GM12891 (cell line): ENCODE data around the gene OPRD1.

ENCODE experiments used
- PAX5 ChIP-seq: IDR thresholded peaks from 2 replicates; pipeline ENCODE4 v1.6.1; 2011; ENCODE audit warnings: low read length, moderate library complexity, mild to moderate bottlenecking; ENCODE audit not compliant: insufficient read depth, severe bottlenecking
- POLR2A ChIP-seq: IDR thresholded peaks from 2 replicates; pipeline ENCODE4 v1.6.1; 2011; ENCODE audit warnings: low read depth, low read length, control low read depth
- POLR2AphosphoS5 ChIP-seq: IDR thresholded peaks from 2 replicates; pipeline ENCODE4 v1.6.1; 2011; ENCODE audit warnings: low read depth, low read length, control low read depth
- SPI1 ChIP-seq: IDR thresholded peaks from 2 replicates; pipeline ENCODE4 v1.6.1; 2011; ENCODE audit warnings: low read depth, low read length, control low read depth
- TAF1 ChIP-seq: IDR thresholded peaks from 2 replicates; pipeline ENCODE4 v1.6.1; 2011; ENCODE audit warnings: low read depth, low read length, control low read depth

DNA sequence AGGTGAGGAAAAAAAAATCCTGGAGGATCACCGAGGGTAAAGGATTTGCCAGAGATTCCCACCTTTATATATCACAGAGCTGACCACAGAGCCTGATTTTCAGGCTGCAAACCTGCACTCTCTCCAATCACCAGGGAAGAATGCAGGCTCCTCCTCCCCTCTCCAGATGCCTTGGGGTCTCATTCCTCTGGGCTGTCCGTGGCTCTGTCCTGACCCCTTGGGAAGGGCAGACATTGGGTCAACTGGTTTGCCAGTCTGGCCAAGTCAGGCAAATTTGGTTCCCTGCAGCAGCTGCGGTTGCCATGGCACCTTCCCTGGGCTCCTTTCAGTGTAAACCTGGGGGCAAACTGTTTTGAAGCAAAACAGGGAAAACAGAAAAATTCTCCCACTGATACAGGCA is 11.6 kb upstream of the OPRD1 start:
- no peak for TF ChIP-seq POLR2A
- TF ChIP-seq SPI1, result no peak
- no peak for TF ChIP-seq TAF1
- TF ChIP-seq POLR2AphosphoS5, result no peak
- TF ChIP-seq PAX5, result no peak
